Esophagus muscularis mucosa (tissue), 3 donors: ENCODE results near the gene PDE4D.

Experiments
- CTCF ChIP-seq, 3 experiments: fragments of 200-600 bp in 2 of 3; fragments of 450-650 bp in 1 of 3; sonication (generic) in 2 of 3; IDR thresholded peaks; one replicate each; pipeline ENCODE4 v1.5.1; 2017 to 2019; ENCODE audit warnings: antibody characterized with exemption in 3 of 3, mild to moderate bottlenecking in 2 of 3, moderate library complexity in 1 of 3
- POLR2A ChIP-seq: fragments of 450-650 bp; IDR thresholded peaks from one replicate; pipeline ENCODE4 v1.6.1; 2017; ENCODE audit warnings: antibody characterized with exemption, moderate library complexity, mild to moderate bottlenecking, low read depth
- POLR2AphosphoS5 ChIP-seq, 2 donors: sonication (generic); formaldehyde crosslinking; IDR thresholded peaks; one replicate each; pipeline ENCODE4 v1.6.1; 2017; ENCODE audit warnings: antibody characterized with exemption in 2 of 2

DNA sequence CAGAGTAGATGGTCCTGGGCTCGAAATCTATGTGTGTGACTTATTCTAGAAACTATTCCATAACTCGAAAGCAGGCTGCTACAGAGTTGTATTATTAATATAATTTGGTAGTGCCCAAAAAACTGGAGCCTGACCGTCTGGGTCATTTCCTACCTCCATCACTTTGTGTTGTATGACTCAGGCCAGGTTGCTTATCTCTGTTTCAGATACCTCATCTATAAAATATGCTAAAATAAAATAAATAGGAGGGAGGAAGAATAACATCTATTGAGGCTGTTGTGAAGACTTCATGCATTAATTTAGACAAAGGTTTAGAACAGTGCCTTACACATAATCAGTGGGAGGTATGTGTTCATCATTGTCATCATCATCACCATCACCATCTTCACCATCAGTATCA, 57.7 kb downstream of the PDE4D start:
- TF ChIP-seq CTCF (IDR thresholded peaks at IDR 0.05), result no peak
- no peak for TF ChIP-seq POLR2AphosphoS5 (IDR thresholded peaks at IDR 0.05)
- no peak for TF ChIP-seq POLR2A
